ENCODE data around the gene PLK2.

PLK2 gene

DNA sequence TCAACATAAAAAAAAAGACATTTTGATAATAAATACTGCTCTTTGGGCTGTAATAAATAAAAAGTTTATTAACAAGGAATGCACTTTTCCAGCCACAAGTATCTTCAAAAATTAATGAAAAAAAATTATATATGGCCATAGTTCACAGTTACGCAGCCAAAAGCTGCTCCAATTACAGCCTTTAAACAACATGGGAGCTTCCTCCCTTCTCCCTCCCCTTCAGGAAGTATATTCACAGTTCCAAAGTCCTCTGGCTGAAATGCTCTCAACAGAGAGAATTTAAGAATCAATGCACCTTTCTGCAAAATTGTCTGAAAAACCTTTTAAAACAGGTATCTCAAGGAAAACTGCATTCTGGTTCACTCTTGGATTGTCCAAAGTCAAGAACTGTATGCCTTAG, 5.9 kb downstream of the PLK2 start:
- Histone ChIP-seq H3K36me3 (ENCODE audit: control insufficient read depth, insufficient read depth, low read length) (no peaks in the 10 kb centered on the region), H3K4me3 (ENCODE audit: low read length) (no peak overlapping the region), H3K9me3 (ENCODE audit: control insufficient read depth, low read length) (no peaks in the 10 kb centered on the region), H3K27me3 (ENCODE audit: control insufficient read depth, insufficient read depth, low read length) (no peaks in the 10 kb centered on the region), H3K9ac (ENCODE audit: low read length) (no peak overlapping the region), H3K4me1 (ENCODE audit: control insufficient read depth, insufficient read depth, low read length) (no peaks in the 10 kb centered on the region)

DNA sequence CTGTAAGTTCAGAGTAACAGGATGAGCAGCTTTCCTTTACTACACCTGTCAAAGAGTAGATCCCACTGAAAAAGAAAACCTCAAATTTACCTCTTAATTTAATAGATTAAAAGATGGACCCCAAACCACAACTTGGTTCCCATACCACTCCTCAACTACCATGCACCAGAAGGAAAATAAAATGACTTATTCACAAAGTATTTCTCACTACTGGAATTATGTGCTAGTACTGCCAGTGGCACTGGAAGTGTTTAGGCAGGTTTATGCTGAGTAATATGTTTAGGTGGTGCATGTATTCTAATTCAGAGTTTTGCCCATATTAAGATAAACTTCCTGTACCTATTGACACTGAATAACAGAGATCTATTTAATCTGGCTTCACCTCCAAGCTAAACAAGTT, 6.6 kb downstream of the PLK2 start:
- Histone ChIP-seq H3K9ac (ENCODE audit: low read length) (no peak overlapping the region), H3K4me3 (ENCODE audit: low read length) (no peak overlapping the region), H3K4me1 (ENCODE audit: control insufficient read depth, insufficient read depth, low read length) (no peaks in the 10 kb centered on the region), H3K36me3 (ENCODE audit: control insufficient read depth, insufficient read depth, low read length) (no peaks in the 10 kb centered on the region), H3K9me3 (ENCODE audit: control insufficient read depth, low read length) (no peaks in the 10 kb centered on the region), H3K27me3 (ENCODE audit: control insufficient read depth, insufficient read depth, low read length) (no peaks in the 10 kb centered on the region)

- Histone ChIP-seq H3K27me3 (ENCODE audit: control insufficient read depth, insufficient read depth, low read length) (no peaks in the 10 kb centered on the region), H3K4me1 (ENCODE audit: control insufficient read depth, insufficient read depth, low read length) (no peaks in the 10 kb centered on the region), H3K36me3 (ENCODE audit: control insufficient read depth, insufficient read depth, low read length) (no peaks in the 10 kb centered on the region), H3K9ac (ENCODE audit: low read length) (no peak overlapping the region), H3K4me3 (ENCODE audit: low read length) (no peak overlapping the region), H3K9me3 (ENCODE audit: control insufficient read depth, low read length) (no peaks in the 10 kb centered on the region)
Measured at GRCh38 chr5:58452566-58453258, 7.2 kb downstream of the PLK2 start.

DNA sequence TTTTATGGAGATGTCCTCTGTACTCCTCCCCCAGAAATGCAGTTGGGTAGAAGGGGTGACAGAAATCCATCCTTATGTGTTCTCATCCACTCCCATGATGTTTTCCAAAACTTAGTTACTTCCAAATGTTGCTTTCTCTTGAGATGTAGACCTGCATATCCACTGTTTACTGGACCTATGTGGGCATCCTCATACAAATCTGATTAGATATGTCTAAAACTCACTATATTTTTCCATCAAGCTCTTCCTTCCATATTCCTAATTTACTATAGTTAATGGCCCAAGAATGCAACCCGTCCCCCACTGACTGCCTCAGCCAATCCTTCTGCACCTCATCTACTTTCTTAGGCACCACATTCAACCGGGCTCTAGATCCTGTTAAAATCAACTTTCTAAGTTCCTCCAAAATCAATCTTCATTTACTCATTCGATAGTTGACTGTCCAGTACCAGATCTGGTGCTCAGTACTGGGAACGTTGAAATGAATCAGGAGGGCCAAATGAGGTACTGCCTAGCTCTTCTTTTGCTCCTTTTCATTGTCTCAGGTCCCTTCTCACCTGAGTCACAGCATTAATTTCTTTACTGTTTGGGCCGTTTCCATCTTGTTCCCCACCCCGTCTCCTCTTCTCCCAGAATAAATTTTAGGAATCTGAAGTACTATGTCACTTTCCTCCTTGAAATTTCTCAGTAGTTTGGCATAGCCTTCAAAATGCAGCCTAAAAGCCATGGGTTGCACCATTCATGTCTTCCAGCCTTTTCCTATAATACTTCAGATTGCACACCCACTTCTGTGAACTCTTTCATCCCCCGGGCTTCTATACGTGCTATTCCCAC, 7.9 kb downstream of the PLK2 start:
- H3K4me1 ChIP-seq (ENCODE audit: control insufficient read depth, insufficient read depth, low read length), result no peaks in the 10 kb centered on the region
- no peak overlapping the region for H3K4me3 ChIP-seq (ENCODE audit: low read length)
- H3K36me3 ChIP-seq (ENCODE audit: control insufficient read depth, insufficient read depth, low read length), result no peaks in the 10 kb centered on the region
- H3K9ac ChIP-seq (ENCODE audit: low read length), result no peak overlapping the region
- H3K27me3 ChIP-seq (ENCODE audit: control insufficient read depth, insufficient read depth, low read length), result no peaks in the 10 kb centered on the region
- H3K9me3 ChIP-seq (ENCODE audit: control insufficient read depth, low read length), result no peaks in the 10 kb centered on the region

- no peaks in the 10 kb centered on the region for H3K9me3 ChIP-seq (ENCODE audit: control insufficient read depth, low read length)
- no peak overlapping the region for H3K4me3 ChIP-seq (ENCODE audit: low read length)
- no peaks in the 10 kb centered on the region for H3K4me1 ChIP-seq (ENCODE audit: control insufficient read depth, insufficient read depth, low read length)
Measured at GRCh38 chr5:58450811-58451629, 8.9 kb downstream of the PLK2 start.

DNA sequence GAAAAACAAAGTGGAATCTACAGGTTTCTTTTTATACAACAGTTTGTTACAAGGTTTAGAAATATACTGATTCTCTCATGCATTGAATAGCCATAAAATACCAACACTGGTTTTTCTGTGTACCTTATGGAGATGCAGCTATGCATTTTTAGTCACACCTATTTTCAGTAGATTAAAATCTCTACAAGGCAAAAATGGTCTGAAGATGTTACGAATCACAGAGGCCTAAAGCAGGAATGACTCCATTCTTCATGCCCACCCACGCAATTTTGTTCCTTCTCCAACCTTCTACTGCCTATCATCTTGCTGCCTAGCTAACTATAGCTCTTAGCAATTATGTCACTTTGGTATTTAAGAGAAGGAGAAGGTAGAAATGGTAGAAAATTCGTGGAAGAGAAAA, 9.9 kb downstream of the PLK2 start:
- Histone ChIP-seq H3K9ac (ENCODE audit: low read length) (no peak overlapping the region), H3K27me3 (ENCODE audit: control insufficient read depth, insufficient read depth, low read length) (no peaks in the 10 kb centered on the region), H3K9me3 (ENCODE audit: control insufficient read depth, low read length) (no peaks in the 10 kb centered on the region), H3K36me3 (ENCODE audit: control insufficient read depth, insufficient read depth, low read length) (no peaks in the 10 kb centered on the region), H3K4me1 (ENCODE audit: control insufficient read depth, insufficient read depth, low read length) (no peaks in the 10 kb centered on the region), H3K4me3 (ENCODE audit: low read length) (no peak overlapping the region)

More at GRCh38 chr5:58450811-58451629, 8.9 kb downstream of the PLK2 start:
- H3K9ac ChIP-seq (ENCODE audit: low read length), result no peak overlapping the region
- H3K27me3 ChIP-seq (ENCODE audit: control insufficient read depth, insufficient read depth, low read length), result no peaks in the 10 kb centered on the region
- no peaks in the 10 kb centered on the region for H3K36me3 ChIP-seq (ENCODE audit: control insufficient read depth, insufficient read depth, low read length)

DNA sequence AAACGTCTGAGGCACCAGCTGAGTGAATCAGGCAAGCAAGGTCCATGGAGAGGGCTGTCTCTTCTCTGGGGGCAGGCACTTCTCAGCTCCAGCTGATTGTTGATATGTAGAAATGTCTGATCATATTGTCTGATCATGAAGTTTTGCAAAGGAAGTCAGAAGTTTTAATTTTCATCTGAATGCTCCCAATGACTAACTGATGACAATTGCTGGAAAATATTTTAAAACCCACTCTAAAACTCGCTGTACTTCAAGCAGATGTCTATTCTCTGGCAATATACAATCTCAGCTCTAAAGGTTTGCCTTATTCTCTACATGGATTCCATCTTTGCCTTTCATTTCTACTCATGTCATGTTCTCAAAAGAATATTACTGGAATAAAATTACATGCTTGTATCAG, 12.7 kb downstream of the PLK2 start:
- no peaks in the 10 kb centered on the region for H3K4me1 ChIP-seq (ENCODE audit: control insufficient read depth, insufficient read depth, low read length)
- no peaks in the 10 kb centered on the region for H3K36me3 ChIP-seq (ENCODE audit: control insufficient read depth, insufficient read depth, low read length)
- no peak overlapping the region for H3K4me3 ChIP-seq (ENCODE audit: low read length)
- H3K9ac ChIP-seq (ENCODE audit: low read length), result no peak overlapping the region
- no peaks in the 10 kb centered on the region for H3K27me3 ChIP-seq (ENCODE audit: control insufficient read depth, insufficient read depth, low read length)
- H3K9me3 ChIP-seq (ENCODE audit: control insufficient read depth, low read length), result no peaks in the 10 kb centered on the region

GRCh38 chr5:58446024-58446423, 13.9 kb downstream of the PLK2 start:
- no peak overlapping the region for H3K9ac ChIP-seq (ENCODE audit: low read length)
- no peaks in the 10 kb centered on the region for H3K9me3 ChIP-seq (ENCODE audit: control insufficient read depth, low read length)
- H3K4me3 ChIP-seq (ENCODE audit: low read length), result no peak overlapping the region
- no peaks in the 10 kb centered on the region for H3K4me1 ChIP-seq (ENCODE audit: control insufficient read depth, insufficient read depth, low read length)
- no peaks in the 10 kb centered on the region for H3K36me3 ChIP-seq (ENCODE audit: control insufficient read depth, insufficient read depth, low read length)
- H3K27me3 ChIP-seq (ENCODE audit: control insufficient read depth, insufficient read depth, low read length), result no peaks in the 10 kb centered on the region

DNA sequence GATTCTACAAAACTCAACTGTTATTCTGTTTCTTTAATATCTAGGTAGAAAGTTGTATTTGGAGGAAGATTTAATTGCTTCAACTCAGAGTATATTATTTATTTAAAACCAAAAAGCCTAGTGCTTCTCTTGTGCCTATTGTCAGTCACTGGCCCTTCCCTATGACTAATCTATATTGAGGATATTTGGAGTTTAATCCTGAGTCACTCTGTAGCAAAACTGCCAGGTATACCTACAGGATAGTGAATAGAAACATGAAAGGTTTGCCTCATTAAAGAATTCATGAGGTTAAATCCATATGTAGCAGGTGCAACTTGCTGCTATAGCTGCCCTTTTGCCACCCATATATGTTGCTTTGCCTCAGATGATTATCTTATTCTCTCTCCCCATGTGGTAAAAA, 15.1 kb downstream of the PLK2 start:
- Histone ChIP-seq H3K36me3 (ENCODE audit: control insufficient read depth, insufficient read depth, low read length) (no peaks in the 10 kb centered on the region), H3K9me3 (ENCODE audit: control insufficient read depth, low read length) (no peaks in the 10 kb centered on the region), H3K9ac (ENCODE audit: low read length) (no peak overlapping the region), H3K4me3 (ENCODE audit: low read length) (no peak overlapping the region), H3K4me1 (ENCODE audit: control insufficient read depth, insufficient read depth, low read length) (no peaks in the 10 kb centered on the region), H3K27me3 (ENCODE audit: control insufficient read depth, insufficient read depth, low read length) (no peaks in the 10 kb centered on the region)

GRCh38 chr5:58440901-58441460, 18.9 kb downstream of the PLK2 start:
- H3K36me3 ChIP-seq (ENCODE audit: control insufficient read depth, insufficient read depth, low read length), result no peaks in the 10 kb centered on the region
- H3K4me1 ChIP-seq (ENCODE audit: control insufficient read depth, insufficient read depth, low read length), result no peaks in the 10 kb centered on the region
- H3K4me3 ChIP-seq (ENCODE audit: low read length), result no peak overlapping the region
- no peaks in the 10 kb centered on the region for H3K27me3 ChIP-seq (ENCODE audit: control insufficient read depth, insufficient read depth, low read length)
- no peaks in the 10 kb centered on the region for H3K9me3 ChIP-seq (ENCODE audit: control insufficient read depth, low read length)
- no peak overlapping the region for H3K9ac ChIP-seq (ENCODE audit: low read length)

GRCh38 chr5:58439094-58439644, 20.7 kb downstream of the PLK2 start:
- H3K36me3 ChIP-seq (ENCODE audit: control insufficient read depth, insufficient read depth, low read length), result no peaks in the 10 kb centered on the region
- H3K27me3 ChIP-seq (ENCODE audit: control insufficient read depth, insufficient read depth, low read length), result no peaks in the 10 kb centered on the region
- no peaks in the 10 kb centered on the region for H3K4me1 ChIP-seq (ENCODE audit: control insufficient read depth, insufficient read depth, low read length)
- H3K9ac ChIP-seq (ENCODE audit: low read length), result no peak overlapping the region
- no peaks in the 10 kb centered on the region for H3K9me3 ChIP-seq (ENCODE audit: control insufficient read depth, low read length)
- no peak overlapping the region for H3K4me3 ChIP-seq (ENCODE audit: low read length)

Measured in mucosa of stomach (tissue), 1 donor.